PC-9 (cell line): ENCODE measurements around the gene VAV2. TPM values are rescaled to one million over a fixed set of nuclear protein-coding genes. Genes with fewer than 3 reads are reported as not detected.

Experiments used
- BruUV-seq: library from RNA; stranded (reverse); fragments of 400-500 nt; replicated peaks from 2 replicates; lab custom pipeline; 2021; lab: Mats Ljungman, UMichigan
- CTCF ChIA-PET: fragments of 300-600 bp; sonication (Branson Sonifier 250); formaldehyde crosslinking; loops from one replicate; lab custom pipeline; 2022; ENCODE audit warnings: antibody characterized with exemption; lab: Charles Lee
- POLR2A ChIA-PET: fragments of 300-600 bp; sonication (Branson Sonifier 250); formaldehyde crosslinking; loops from one replicate; lab custom pipeline; 2022; ENCODE audit warnings: antibody characterized with exemption; ENCODE audit not compliant: unreplicated experiment; lab: Charles Lee
- DNase-seq, 2 experiments: peaks; one replicate each; pipeline versions ENCODE4 v3.0.0 to v3.0.0-alpha.2; 2015 to 2022; ENCODE audit warnings: mixed read lengths in 1 of 2
- H2AFZ ChIP-seq: fragments of 200-600 bp; sonication (generic); 2 replicates; pipeline ENCODE4 v1.8.1; 2017; ENCODE audit warnings: antibody characterized with exemption
- H3F3A ChIP-seq: fragments of 200-600 bp; sonication (generic); 2 replicates; pipeline ENCODE4 v1.8.1; 2017; ENCODE audit warnings: antibody characterized with exemption, mild to moderate bottlenecking, low read depth; ENCODE audit not compliant: insufficient read depth
- H3K27ac ChIP-seq: fragments of 200-600 bp; sonication (generic); 2 replicates; pipeline ENCODE4 v1.6.1; 2016; ENCODE audit warnings: mixed run types
- H3K27me3 ChIP-seq: fragments of 200-600 bp; sonication (generic); 2 replicates; pipeline ENCODE4 v1.6.1; 2016; ENCODE audit warnings: low read depth, mixed run types; ENCODE audit not compliant: insufficient read depth
- H3K36me3 ChIP-seq: fragments of 200-600 bp; sonication (generic); 2 replicates; pipeline ENCODE4 v1.6.1; 2016; ENCODE audit warnings: low read depth, mixed run types
- H3K4me1 ChIP-seq: fragments of 200-600 bp; sonication (generic); replicated peaks from 2 replicates; pipeline ENCODE4 v1.6.1; 2016; ENCODE audit warnings: mixed run types; ENCODE audit not compliant: insufficient read depth
- H3K4me2 ChIP-seq: fragments of 200-600 bp; sonication (generic); 2 replicates; pipeline ENCODE4 v1.6.1; 2017; ENCODE audit warnings: mixed run types
- H3K4me3 ChIP-seq: fragments of 200-600 bp; sonication (generic); 2 replicates; pipeline ENCODE4 v1.6.1; 2016; ENCODE audit warnings: mixed run types
- H3K79me2 ChIP-seq: fragments of 200-600 bp; sonication (generic); 2 replicates; pipeline ENCODE4 v1.6.1; 2017; ENCODE audit warnings: low read depth, mixed run types
- H3K9me2 ChIP-seq: fragments of 200-600 bp; sonication (generic); 2 replicates; pipeline ENCODE4 v1.8.1; 2017; ENCODE audit warnings: mild to moderate bottlenecking; ENCODE audit not compliant: insufficient read depth
- H3K9me3 ChIP-seq: fragments of 200-600 bp; sonication (generic); 2 replicates; pipeline ENCODE4 v1.8.1; 2016; ENCODE audit warnings: low read depth; ENCODE audit not compliant: insufficient read depth
- H4K20me1 ChIP-seq: fragments of 200-600 bp; sonication (generic); 2 replicates; pipeline ENCODE4 v1.8.1; 2017; ENCODE audit not compliant: insufficient read depth
- CTCF ChIP-seq: fragments of 200-600 bp; sonication (generic); conservative IDR thresholded peaks from 2 replicates; pipeline ENCODE4 v1.6.1; 2017; ENCODE audit warnings: mixed run types, antibody characterized with exemption, mild to moderate bottlenecking, moderate library complexity
- EZH2 ChIP-seq: fragments of 200-600 bp; sonication (generic); IDR thresholded peaks from 2 replicates; pipeline ENCODE4 v1.8.0; 2017; ENCODE audit warnings: antibody characterized with exemption, low read depth
- intact Hi-C: fragments of 100-400 bp; cut with micrococcal nuclease; formaldehyde crosslinking; loops from one replicate; pipeline ENCODE4 v1.10.0; 2022; ENCODE audit not compliant: unreplicated experiment
- total RNA-seq: library from RNA; stranded (reverse); gene quantifications from 2 replicates; pipeline ENCODE4 v1.2.3, GENCODE V29; 2021

Gene VAV2
- total RNA-seq, 1 experiment from 2014 or later, result 36.5 TPM

GRCh38 chr9:134024828-134025605 is 32.9 kb upstream of the VAV2 start, which contains the start of gene BRD3OS:
Gene BRD3OS (plus strand): TSS chr9:134025481. CDS start chr9:134026748, 1,267 bp downstream.
- TF ChIP-seq CTCF, result no peak
- no peak for TF ChIP-seq EZH2
- peaks cover 16% of the 10 kb centered on the region; the same call in 1 of the 2 replicates for H3F3A ChIP-seq
- no TSS peak for BruUV-seq
- no peaks in the 10 kb centered on the region for H3K9me2 ChIP-seq
- POLR2A ChIA-PET, result interaction anchor here (0.5 to 1.2 kb wide), 12 partner anchors 14 to 1883 kb away, joined by 3 to 28 read pairs (median 6); partner anchors contain the start of genes CAMSAP1 and WDR5
- no peaks in the 10 kb centered on the region for H3K36me3 ChIP-seq
- peaks cover 10% of the 10 kb centered on the region for H3K4me1 ChIP-seq
- intact Hi-C loops, result loop anchor here (1.0 to 2.0 kb wide), 5 partner anchors 32 to 140 kb away; partner anchors contain the start of genes RNU6ATAC and VAV2
- peak within 1 kb of the TSS; percentile 91 for H2AFZ ChIP-seq
- CTCF ChIA-PET, result interaction anchor here (0.5 to 1.7 kb wide), 17 partner anchors 17 to 1217 kb away, joined by 3 to 19 read pairs (median 6); no protein-coding TSS in a partner anchor
- H3K9me3 ChIP-seq, result no peaks in the 10 kb centered on the region
- no peaks in the 10 kb centered on the region for H3K27me3 ChIP-seq
- peak within 1 kb of the TSS; percentile 72 for H3K4me3 ChIP-seq
- no peaks in the 10 kb centered on the region for H4K20me1 ChIP-seq
- no peaks in the 10 kb centered on the region for H3K79me2 ChIP-seq
- peak; percentile 88 to 97 for DNase-seq
- H3K4me2 ChIP-seq, result peak within 1 kb of the TSS; percentile 84
- H3K27ac ChIP-seq, result no peak within 1 kb of the TSS

GRCh38 chr9:134024214-134024792 is 32.2 kb upstream of the VAV2 start:
- intact Hi-C loops, result loop anchor here (2.0 kb wide), 3 partner anchors 32 to 140 kb away; partner anchors contain the start of genes RNU6ATAC and VAV2
- no peak for TF ChIP-seq EZH2
- no peak for TF ChIP-seq CTCF
- Histone ChIP-seq H3K4me1 (peaks cover 10% of the 10 kb centered on the region), H3K9me3 (no peaks in the 10 kb centered on the region), H2AFZ (0 out of 2 replicates have a peak overlapping the region, but pooled peaks have one; percentile 61), H3K79me2 (no peaks in the 10 kb centered on the region), H3K9me2 (no peaks in the 10 kb centered on the region), H3K4me3 (peak overlapping the region; percentile 39; the same call in 1 of the 2 replicates), H4K20me1 (no peaks in the 10 kb centered on the region), H3K4me2 (peak overlapping the region; percentile 78), H3F3A (peaks cover 12% of the 10 kb centered on the region; the same call in 1 of the 2 replicates), H3K36me3 (no peaks in the 10 kb centered on the region), H3K27ac (no peak overlapping the region), H3K27me3 (no peaks in the 10 kb centered on the region)
- ChIA-PET POLR2A (interaction anchor here (0.6 to 1.2 kb wide), 5 partner anchors 14 to 565 kb away, joined by 4 to 28 read pairs (median 17); no protein-coding TSS in a partner anchor), CTCF (interaction anchor here (0.6 to 1.7 kb wide), 9 partner anchors 29 to 388 kb away, joined by 3 to 13 read pairs (median 6); no protein-coding TSS in a partner anchor)
- no TSS peak for BruUV-seq
- DNase-seq, result no peak

- peaks cover 14% of the 10 kb centered on the region for H3K4me1 ChIP-seq
- H3K36me3 ChIP-seq, result no peaks in the 10 kb centered on the region
- intact Hi-C loops, result no loop called here
- no peaks in the 10 kb centered on the region for H4K20me1 ChIP-seq
- no peaks in the 10 kb centered on the region for H3K9me2 ChIP-seq
- no peak overlapping the region for H3K4me3 ChIP-seq
- H3F3A ChIP-seq, result peaks cover 7% of the 10 kb centered on the region
- no peak overlapping the region for H2AFZ ChIP-seq
- ChIA-PET CTCF (interaction anchor here (0.7 kb wide), 1 partner anchor 21 kb away, joined by 4 read pairs; no protein-coding TSS in a partner anchor), POLR2A (no interaction called here)
- no peaks in the 10 kb centered on the region for H3K79me2 ChIP-seq
- H3K4me2 ChIP-seq, result peak overlapping the region; percentile 34
- BruUV-seq, result no TSS peak
- H3K27me3 ChIP-seq, result no peaks in the 10 kb centered on the region
- TF ChIP-seq EZH2 (no peak), CTCF (no peak)
- H3K27ac ChIP-seq, result peak overlapping the region; percentile 46
- no peaks in the 10 kb centered on the region for H3K9me3 ChIP-seq
- DNase-seq, result peak; percentile 28 to 91
These were observed 22.8 kb upstream of the VAV2 start for GRCh38 chr9:134014946-134015345.
